A673 (cell line): ENCODE results near the gene NEDD4. TPM values are rescaled to one million over a fixed set of nuclear protein-coding genes. Genes with fewer than 3 reads are reported as not detected.

ENCODE experiments used
- BruUV-seq: library from RNA; stranded (reverse); fragments of 400-500 nt; replicated peaks from 2 replicates; lab custom pipeline; 2021; lab: Mats Ljungman, UMichigan
- CTCF ChIA-PET: fragments of 300-600 bp; sonication (Branson Sonifier 250); formaldehyde crosslinking; loops from one replicate; lab custom pipeline; 2022; ENCODE audit warnings: antibody characterized with exemption; lab: Charles Lee
- POLR2A ChIA-PET: fragments of 300-600 bp; sonication (Branson Sonifier 250); formaldehyde crosslinking; loops from one replicate; lab custom pipeline; 2022; ENCODE audit warnings: antibody characterized with exemption; ENCODE audit not compliant: low non-redundant PET; lab: Charles Lee
- DNase-seq: peaks from one replicate; pipeline ENCODE4 v3.0.0-alpha.2; 2015; ENCODE audit warnings: low spot score
- H3K27ac ChIP-seq: fragments of 200-600 bp; sonication (generic); 2 replicates; pipeline ENCODE4 v1.5.1; 2016; ENCODE audit warnings: mixed run types, low read depth, mild to moderate bottlenecking, mixed read lengths, antibody characterized with exemption, low read length; ENCODE audit not compliant: poor library complexity, severe bottlenecking
- H3K27me3 ChIP-seq: fragments of 200-600 bp; sonication (generic); replicated peaks from 2 replicates; pipeline ENCODE4 v1.6.1; 2017; ENCODE audit warnings: mixed run types, low read depth, mild to moderate bottlenecking, mixed read lengths, antibody characterized with exemption, low read length; ENCODE audit not compliant: insufficient read depth, poor library complexity
- H3K36me3 ChIP-seq: fragments of 200-600 bp; sonication (generic); 2 replicates; pipeline ENCODE4 v1.6.1; 2016; ENCODE audit warnings: mixed run types, mild to moderate bottlenecking, mixed read lengths, antibody characterized with exemption, low read length; ENCODE audit not compliant: insufficient read depth, poor library complexity, severe bottlenecking
- H3K4me1 ChIP-seq: fragments of 200-600 bp; sonication (generic); 2 replicates; pipeline ENCODE4 v1.6.1; 2017; ENCODE audit warnings: mixed run types, mild to moderate bottlenecking, mixed read lengths, antibody characterized with exemption, low read length; ENCODE audit not compliant: insufficient read depth, poor library complexity, severe bottlenecking
- H3K4me3 ChIP-seq: fragments of 200-600 bp; sonication (generic); 2 replicates; pipeline ENCODE4 v1.5.1; 2016; ENCODE audit warnings: low read depth, mixed run types, mild to moderate bottlenecking, mixed read lengths, low read length; ENCODE audit not compliant: poor library complexity, severe bottlenecking
- H3K9me3 ChIP-seq: fragments of 200-600 bp; sonication (generic); 2 replicates; pipeline ENCODE4 v1.6.1; 2016; ENCODE audit warnings: mixed run types, low read depth, mild to moderate bottlenecking, mixed read lengths, antibody characterized with exemption, low read length; ENCODE audit not compliant: poor library complexity, severe bottlenecking
- EZH2 ChIP-seq: fragments of 200-600 bp; sonication (generic); IDR thresholded peaks from 2 replicates; pipeline ENCODE4 v1.6.1; 2017; ENCODE audit warnings: borderline replicate concordance, low read depth, mild to moderate bottlenecking, mixed read lengths, antibody characterized with exemption, low read length; ENCODE audit not compliant: poor library complexity, severe bottlenecking
- intact Hi-C: fragments of 100-400 bp; cut with micrococcal nuclease; formaldehyde crosslinking; loops from one replicate; pipeline ENCODE4 v1.10.0; 2022; ENCODE audit not compliant: unreplicated experiment
- total RNA-seq: library from RNA; stranded (reverse); gene quantifications from 2 replicates; pipeline ENCODE4 v1.2.3, GENCODE V29; 2021
- TF ChIP-seq, protein P1 (sequence below): fragments of 300-800, 200-600 bp; sonication (generic); conservative IDR thresholded peaks from 2 replicates; pipeline ENCODE4 v1.5.1; 2017; ENCODE audit warnings: low read depth, mild to moderate bottlenecking, antibody characterized with exemption, low read length, moderate library complexity, mixed read lengths

NEDD4 gene
- total RNA-seq, 1 experiment from 2014 or later, result 23.1 TPM

DNA sequence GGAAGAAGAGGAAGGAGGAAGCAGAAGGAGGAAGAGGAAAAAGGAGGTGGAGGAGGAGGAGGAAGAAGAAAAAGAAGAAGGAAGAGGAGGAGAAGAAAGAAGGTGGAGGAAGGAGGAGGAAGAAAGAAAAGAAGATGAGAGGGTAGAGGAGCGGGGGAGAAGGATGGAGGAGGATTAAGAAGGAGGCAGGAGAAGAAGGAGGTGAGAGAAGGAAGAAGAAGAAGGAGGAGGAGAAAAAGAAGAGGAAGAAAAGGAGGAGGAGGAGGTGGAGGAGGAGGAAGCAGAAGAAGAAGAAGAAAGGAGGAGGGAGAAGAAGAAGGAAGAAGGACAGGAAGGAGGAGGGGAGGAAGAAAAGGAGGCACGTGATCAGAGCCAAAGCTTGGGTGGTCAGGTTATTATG, 213.1 kb downstream of the NEDD4 start:
- H3K27me3 ChIP-seq, result no peaks in the 10 kb centered on the region
- BruUV-seq, result no TSS peak
- H3K27ac ChIP-seq, result no peak overlapping the region
- H3K9me3 ChIP-seq, result no peaks in the 10 kb centered on the region
- DNase-seq, result no peak
- peaks cover 6% of the 10 kb centered on the region for H3K4me1 ChIP-seq
- CTCF ChIA-PET, result no interaction called here
- H3K36me3 ChIP-seq, result no peaks in the 10 kb centered on the region
- H3K4me3 ChIP-seq, result no peak overlapping the region
- POLR2A ChIA-PET, result no interaction called here
- TF ChIP-seq, protein P1, sequence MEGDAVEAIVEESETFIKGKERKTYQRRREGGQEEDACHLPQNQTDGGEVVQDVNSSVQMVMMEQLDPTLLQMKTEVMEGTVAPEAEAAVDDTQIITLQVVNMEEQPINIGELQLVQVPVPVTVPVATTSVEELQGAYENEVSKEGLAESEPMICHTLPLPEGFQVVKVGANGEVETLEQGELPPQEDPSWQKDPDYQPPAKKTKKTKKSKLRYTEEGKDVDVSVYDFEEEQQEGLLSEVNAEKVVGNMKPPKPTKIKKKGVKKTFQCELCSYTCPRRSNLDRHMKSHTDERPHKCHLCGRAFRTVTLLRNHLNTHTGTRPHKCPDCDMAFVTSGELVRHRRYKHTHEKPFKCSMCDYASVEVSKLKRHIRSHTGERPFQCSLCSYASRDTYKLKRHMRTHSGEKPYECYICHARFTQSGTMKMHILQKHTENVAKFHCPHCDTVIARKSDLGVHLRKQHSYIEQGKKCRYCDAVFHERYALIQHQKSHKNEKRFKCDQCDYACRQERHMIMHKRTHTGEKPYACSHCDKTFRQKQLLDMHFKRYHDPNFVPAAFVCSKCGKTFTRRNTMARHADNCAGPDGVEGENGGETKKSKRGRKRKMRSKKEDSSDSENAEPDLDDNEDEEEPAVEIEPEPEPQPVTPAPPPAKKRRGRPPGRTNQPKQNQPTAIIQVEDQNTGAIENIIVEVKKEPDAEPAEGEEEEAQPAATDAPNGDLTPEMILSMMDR, result no peak
- TF ChIP-seq EZH2, result no peak
- intact Hi-C loops, result no loop called here

DNA sequence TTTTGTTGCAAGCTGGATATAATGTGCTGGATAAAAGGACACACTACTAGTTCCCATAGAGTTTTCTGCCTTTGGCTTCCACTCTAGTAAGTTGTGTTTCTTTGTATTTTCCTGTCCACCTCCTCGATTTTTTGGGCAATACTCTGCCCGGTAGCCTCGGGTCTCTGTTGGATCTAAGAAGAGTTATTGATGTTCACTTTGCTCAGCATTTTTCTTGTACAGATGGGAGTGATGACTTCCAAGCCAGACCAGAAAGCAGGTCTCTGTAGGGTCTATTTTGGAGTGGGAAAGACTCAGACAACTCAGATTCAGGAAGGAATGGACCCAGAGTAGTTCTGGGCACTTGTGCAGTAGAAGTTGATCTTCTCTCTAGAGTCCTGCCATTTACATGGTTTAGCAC, 214.5 kb downstream of the NEDD4 start:
- POLR2A ChIA-PET, result no interaction called here
- Histone ChIP-seq H3K27ac (no peak overlapping the region), H3K9me3 (no peaks in the 10 kb centered on the region), H3K4me3 (no peak overlapping the region), H3K4me1 (peaks cover 12% of the 10 kb centered on the region), H3K27me3 (no peaks in the 10 kb centered on the region), H3K36me3 (no peaks in the 10 kb centered on the region)
- TF ChIP-seq EZH2, result no peak
- TF ChIP-seq, protein P1, result no peak
- intact Hi-C loops, result no loop called here
- no peak for DNase-seq
- CTCF ChIA-PET, result no interaction called here
- no TSS peak for BruUV-seq
